H9 (cell line): ENCODE measurements around the gene DND1. TPM values are rescaled to one million over a fixed set of nuclear protein-coding genes. Genes with fewer than 3 reads are reported as not detected.

Source experiments
- DNase-seq: peaks from one replicate; pipeline ENCODE4 v3.0.0-alpha.2; 2017
- H2AFZ ChIP-seq: one replicate; pipeline ENCODE4 v1.6.1; 2013; ENCODE audit warnings: mild to moderate bottlenecking, low read length, control low read depth, moderate library complexity
- H2AK5ac ChIP-seq: 2 replicates; pipeline ENCODE4 v1.6.1; 2013; ENCODE audit warnings: low read length, control low read depth, mixed read lengths; ENCODE audit not compliant: insufficient read length
- H2BK120ac ChIP-seq: one replicate; pipeline ENCODE4 v1.6.1; 2013; ENCODE audit warnings: low read depth, mild to moderate bottlenecking, low read length, control low read depth, inconsistent platforms; ENCODE audit not compliant: poor library complexity, severe bottlenecking
- H2BK12ac ChIP-seq: 2 replicates; pipeline ENCODE4 v1.6.1; 2013; ENCODE audit warnings: low read length, control low read depth, mixed read lengths, low read depth; ENCODE audit not compliant: insufficient read length
- H2BK15ac ChIP-seq: 2 replicates; pipeline ENCODE4 v1.6.1; 2013; ENCODE audit warnings: low read depth, low read length, control low read depth
- H2BK20ac ChIP-seq: one replicate; pipeline ENCODE4 v1.6.1; 2013; ENCODE audit warnings: low read depth, mild to moderate bottlenecking, low read length, control low read depth, inconsistent platforms; ENCODE audit not compliant: poor library complexity, severe bottlenecking
- H2BK5ac ChIP-seq: 2 replicates; pipeline ENCODE4 v1.6.1; 2013; ENCODE audit warnings: low read length, control low read depth, mixed read lengths; ENCODE audit not compliant: insufficient read length
- H3K14ac ChIP-seq: 2 replicates; pipeline ENCODE4 v1.6.1; 2013; ENCODE audit warnings: low read length, control low read depth; ENCODE audit not compliant: insufficient read depth
- H3K18ac ChIP-seq: 2 replicates; pipeline ENCODE4 v1.6.1; 2013; ENCODE audit warnings: low read depth, mild to moderate bottlenecking, mixed read lengths, low read length, control low read depth; ENCODE audit not compliant: insufficient read length
- H3K23ac ChIP-seq: 2 replicates; pipeline ENCODE4 v1.6.1; 2013; ENCODE audit warnings: low read length, control low read depth, mixed read lengths, low read depth; ENCODE audit not compliant: insufficient read length
- H3K23me2 ChIP-seq: 2 replicates; pipeline ENCODE4 v1.6.1; 2013; ENCODE audit warnings: low read depth, mild to moderate bottlenecking, mixed read lengths, low read length, control low read depth; ENCODE audit not compliant: insufficient read length, poor library complexity, severe bottlenecking
- H3K27ac ChIP-seq: 2 replicates; pipeline ENCODE4 v1.5.1; 2013; ENCODE audit warnings: low read length, control low read depth, mixed read lengths, low read depth; ENCODE audit not compliant: insufficient read length
- H3K27me3 ChIP-seq: 2 replicates; pipeline ENCODE4 v1.6.1; 2013; ENCODE audit warnings: low read length, control low read depth, inconsistent platforms; ENCODE audit not compliant: insufficient read depth
- H3K4ac ChIP-seq: 2 replicates; pipeline ENCODE4 v1.6.1; 2013; ENCODE audit warnings: low read depth, mild to moderate bottlenecking, control low read depth, inconsistent platforms, low read length, moderate library complexity
- H3K4me1 ChIP-seq: 2 replicates; pipeline ENCODE4 v1.6.1; 2013; ENCODE audit warnings: low read length, control low read depth, inconsistent platforms; ENCODE audit not compliant: insufficient read depth
- H3K4me2 ChIP-seq: 2 replicates; pipeline ENCODE4 v1.6.1; 2013; ENCODE audit warnings: low read length, control low read depth, mixed read lengths; ENCODE audit not compliant: insufficient read length, insufficient read depth
- H3K56ac ChIP-seq: 2 replicates; pipeline ENCODE4 v1.6.1; 2013; ENCODE audit warnings: low read depth, mild to moderate bottlenecking, mixed read lengths, low read length, control low read depth; ENCODE audit not compliant: insufficient read length
- H3K79me1 ChIP-seq: 2 replicates; pipeline ENCODE4 v1.6.1; 2013; ENCODE audit warnings: low read depth, mild to moderate bottlenecking, moderate library complexity, low read length, control low read depth, inconsistent platforms; ENCODE audit not compliant: insufficient read depth, poor library complexity, severe bottlenecking
- H3K79me2 ChIP-seq: 2 replicates; pipeline ENCODE4 v1.6.1; 2013; ENCODE audit warnings: low read length, control low read depth, inconsistent platforms; ENCODE audit not compliant: insufficient read depth
- H3K9ac ChIP-seq: 2 replicates; pipeline ENCODE4 v1.6.1; 2013; ENCODE audit warnings: low read length, control low read depth, mixed read lengths; ENCODE audit not compliant: insufficient read length; ENCODE audit errors: extremely low read depth
- H3K9me3 ChIP-seq: one replicate; pipeline ENCODE4 v1.6.1; 2013; ENCODE audit warnings: low read depth, low read length, inconsistent platforms; ENCODE audit not compliant: control insufficient read depth
- H3T11ph ChIP-seq: one replicate; pipeline ENCODE4 v1.6.1; 2013; ENCODE audit warnings: mild to moderate bottlenecking, low read length, control low read depth, inconsistent platforms
- H4K20me1 ChIP-seq: one replicate; pipeline ENCODE4 v1.6.1; 2013; ENCODE audit not compliant: control insufficient read depth, insufficient read length, insufficient read depth
- H4K5ac ChIP-seq: 2 replicates; pipeline ENCODE4 v1.6.1; 2013; ENCODE audit warnings: low read depth, mild to moderate bottlenecking, mixed read lengths, low read length, control low read depth; ENCODE audit not compliant: insufficient read length
- H4K8ac ChIP-seq: replicated peaks from 2 replicates; pipeline ENCODE4 v1.6.1; 2013; ENCODE audit warnings: low read length, control low read depth, mixed read lengths, low read depth; ENCODE audit not compliant: insufficient read length
- H4K91ac ChIP-seq: 2 replicates; pipeline ENCODE4 v1.6.1; 2013; ENCODE audit warnings: low read depth, mild to moderate bottlenecking, moderate library complexity, mixed read lengths, low read length, control low read depth; ENCODE audit not compliant: insufficient read length
- H3K27ac Mint-ChIP-seq, 3 experiments: 2 replicates in 2 of 3; 3 replicates in 1 of 3; pipeline ENCODE4 v1.8.0; 2020 to 2021; ENCODE audit warnings: mixed read lengths in 3 of 3, mild to moderate bottlenecking in 1 of 3, moderate library complexity in 1 of 3
- H3K27me3 Mint-ChIP-seq: 2 replicates; pipeline ENCODE4 v1.8.0; 2021; ENCODE audit warnings: low read depth, mild to moderate bottlenecking, moderate library complexity, mixed read lengths
- H3K36me3 Mint-ChIP-seq, 3 experiments: 2 replicates in 2 of 3; 3 replicates in 1 of 3; pipeline ENCODE4 v1.8.0; 2020 to 2021; ENCODE audit warnings: low read depth in 3 of 3, mixed read lengths in 3 of 3; ENCODE audit not compliant: insufficient read depth in 1 of 3
- H3K4me1 Mint-ChIP-seq, 2 experiments: 2 replicates each; pipeline ENCODE4 v1.8.0; 2020; ENCODE audit warnings: mixed read lengths in 2 of 2
- H3K4me3 Mint-ChIP-seq, 2 experiments: 2 replicates in 1 of 2; 3 replicates in 1 of 2; pipeline ENCODE4 v1.8.0; 2020 to 2021; ENCODE audit warnings: mild to moderate bottlenecking in 2 of 2, mixed read lengths in 2 of 2, moderate library complexity in 1 of 2
- H3K9me3 Mint-ChIP-seq, 2 experiments: 2 replicates in 1 of 2; 3 replicates in 1 of 2; pipeline ENCODE4 v1.8.0; 2020; ENCODE audit warnings: mild to moderate bottlenecking in 2 of 2, mixed read lengths in 2 of 2, moderate library complexity in 1 of 2
- CTCF ChIP-seq: fragments of 200-600 bp; sonication (generic); conservative IDR thresholded peaks from 3 replicates; pipeline ENCODE4 v1.8.0; 2021; ENCODE audit warnings: antibody characterized with exemption, mild to moderate bottlenecking
- WGBS: extraction: QIAGEN DNeasy Blood & Tissue Kit; methylation state at CpG from one replicate; pipeline ENCODE4 v1.1.7; 2013; ENCODE audit warnings: missing lambda C conversion rate, low lambda C conversion rate, mixed read lengths; ENCODE audit not compliant: insufficient read length; ENCODE audit errors: extremely low coverage; 5-methylcytosine and 5-hydroxymethylcytosine counted together
- total RNA-seq: library from RNA; stranded (reverse); gene quantifications from 2 replicates; pipeline ENCODE4 v1.2.1, GENCODE V29; 2021

The DND1 gene
- total RNA-seq, 1 experiment from 2014 or later, result 2.4 TPM

GRCh38 chr5:140696891-140697492 is 23.6 kb upstream of the DND1 start:
- H2BK120ac ChIP-seq, result no peak overlapping the region
- WGBS, result no CpG with 5 or more reads among the region's 4 CpGs
- Mint-ChIP-seq H3K4me3 (no peak overlapping the region; a peak in 1 of 5 replicates), H3K27me3 (no peaks in the 10 kb centered on the region), H3K9me3 (no peaks in the 10 kb centered on the region), H3K36me3 (peaks cover 36 to 70% (median 65%) of the 10 kb centered on the region in 3 experiments), H3K4me1 (peaks cover 20 to 22% of the 10 kb centered on the region in 2 experiments), H3K27ac (no peak overlapping the region)
- no peak for DNase-seq
- H4K91ac ChIP-seq, result no peak overlapping the region
- peaks cover 10% of the 10 kb centered on the region; the same call in 1 of the 2 replicates for H3K79me2 ChIP-seq
- no peak overlapping the region for H3K23ac ChIP-seq
- no peak overlapping the region for H3K18ac ChIP-seq
- H3K79me1 ChIP-seq, result no peaks in the 10 kb centered on the region
- no peak for TF ChIP-seq CTCF
- no peak overlapping the region for H3K56ac ChIP-seq
- H4K20me1 ChIP-seq, result no peaks in the 10 kb centered on the region
- H2BK12ac ChIP-seq, result no peak overlapping the region
- no peak overlapping the region for H2BK20ac ChIP-seq
- no peaks in the 10 kb centered on the region for H3K23me2 ChIP-seq
- H3K27me3 ChIP-seq, result no peaks in the 10 kb centered on the region
- no peak overlapping the region for H3K4ac ChIP-seq
- no peak overlapping the region for H4K8ac ChIP-seq
- H2BK5ac ChIP-seq, result no peak overlapping the region
- no peak overlapping the region for H3K9ac ChIP-seq
- no peaks in the 10 kb centered on the region for H3K9me3 ChIP-seq
- no peaks in the 10 kb centered on the region for H3K4me1 ChIP-seq
- no peak overlapping the region for H3K27ac ChIP-seq
- no peak overlapping the region for H2BK15ac ChIP-seq
- H3T11ph ChIP-seq, result no peak overlapping the region
- H4K5ac ChIP-seq, result no peak overlapping the region
- no peak overlapping the region for H3K4me2 ChIP-seq
- no peak overlapping the region for H2AFZ ChIP-seq
- H2AK5ac ChIP-seq, result no peak overlapping the region
- H3K14ac ChIP-seq, result no peak overlapping the region
